Neural progenitor cell (in vitro differentiated cells): ENCODE results near the gene CRTC2.

Experiments
- EZH2 ChIP-seq: fragments of 200-600 bp; sonication (generic); IDR thresholded peaks from 2 replicates; pipeline ENCODE4 v1.6.1; 2017; ENCODE audit warnings: antibody characterized with exemption, mild to moderate bottlenecking, moderate library complexity
- EZH2phosphoT487 ChIP-seq: fragments of 200-600 bp; sonication (generic); IDR thresholded peaks from 2 replicates; pipeline ENCODE4 v1.6.1; 2017; ENCODE audit warnings: antibody characterized with exemption
- TF ChIP-seq, protein P1 (sequence below): fragments of 200-600 bp; sonication (generic); IDR thresholded peaks from 2 replicates; pipeline ENCODE4 v1.5.1; 2017; ENCODE audit warnings: antibody characterized with exemption, mild to moderate bottlenecking

DNA sequence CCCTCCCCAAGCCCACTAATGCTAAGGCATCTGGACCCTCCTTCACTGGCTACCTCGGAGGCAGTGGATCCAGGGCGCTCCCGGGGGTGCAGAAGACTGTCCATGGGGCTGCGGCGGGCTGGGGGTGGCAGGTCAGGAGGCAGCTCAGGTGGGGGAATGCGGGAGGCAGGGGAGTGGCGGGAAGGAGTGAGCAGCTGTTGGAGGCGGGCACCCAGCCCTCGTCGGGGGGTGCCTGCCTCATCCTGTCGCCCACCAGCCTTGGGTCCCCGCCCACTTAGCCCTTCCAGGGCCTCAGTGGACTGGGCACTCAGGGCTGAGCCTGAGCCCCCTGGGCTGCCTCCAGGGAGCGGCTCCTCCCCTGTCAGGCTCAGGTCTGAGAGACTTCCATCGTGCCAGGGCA, 25.0 kb downstream of the CRTC2 start:
- TF ChIP-seq, protein P1, sequence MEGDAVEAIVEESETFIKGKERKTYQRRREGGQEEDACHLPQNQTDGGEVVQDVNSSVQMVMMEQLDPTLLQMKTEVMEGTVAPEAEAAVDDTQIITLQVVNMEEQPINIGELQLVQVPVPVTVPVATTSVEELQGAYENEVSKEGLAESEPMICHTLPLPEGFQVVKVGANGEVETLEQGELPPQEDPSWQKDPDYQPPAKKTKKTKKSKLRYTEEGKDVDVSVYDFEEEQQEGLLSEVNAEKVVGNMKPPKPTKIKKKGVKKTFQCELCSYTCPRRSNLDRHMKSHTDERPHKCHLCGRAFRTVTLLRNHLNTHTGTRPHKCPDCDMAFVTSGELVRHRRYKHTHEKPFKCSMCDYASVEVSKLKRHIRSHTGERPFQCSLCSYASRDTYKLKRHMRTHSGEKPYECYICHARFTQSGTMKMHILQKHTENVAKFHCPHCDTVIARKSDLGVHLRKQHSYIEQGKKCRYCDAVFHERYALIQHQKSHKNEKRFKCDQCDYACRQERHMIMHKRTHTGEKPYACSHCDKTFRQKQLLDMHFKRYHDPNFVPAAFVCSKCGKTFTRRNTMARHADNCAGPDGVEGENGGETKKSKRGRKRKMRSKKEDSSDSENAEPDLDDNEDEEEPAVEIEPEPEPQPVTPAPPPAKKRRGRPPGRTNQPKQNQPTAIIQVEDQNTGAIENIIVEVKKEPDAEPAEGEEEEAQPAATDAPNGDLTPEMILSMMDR: no peak
- TF ChIP-seq EZH2phosphoT487: no peak
- TF ChIP-seq EZH2: no peak
